Measurements from ENCODE around the gene SYT1. TPM values are rescaled to one million over a fixed set of nuclear protein-coding genes. Genes with fewer than 3 reads are reported as not detected.

Gene SYT1
- total RNA-seq, 4 donors from 2014 or later: 1.4 to 4.1 (median 1.8) TPM

DNA sequence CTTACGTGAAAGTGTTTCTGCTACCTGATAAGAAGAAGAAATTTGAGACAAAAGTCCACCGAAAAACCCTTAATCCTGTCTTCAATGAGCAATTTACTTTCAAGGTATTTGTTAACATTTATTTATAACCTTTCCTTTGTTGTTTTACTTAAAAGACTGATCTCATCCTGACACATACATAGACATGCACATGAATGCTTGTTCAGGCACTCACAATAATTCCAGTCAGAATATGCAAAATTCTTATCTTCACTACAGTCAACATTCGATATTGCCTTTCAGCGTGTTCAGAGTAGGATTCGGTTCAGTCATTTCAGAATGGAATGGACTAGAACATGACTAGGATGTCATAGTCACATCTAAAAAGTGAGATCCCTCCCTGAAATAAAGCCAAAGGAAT lies 431.6 kb downstream of the SYT1 start:
- TF ChIP-seq POLR2A (IDR thresholded peaks at IDR 0.05): no peak
- TF ChIP-seq, protein P1, sequence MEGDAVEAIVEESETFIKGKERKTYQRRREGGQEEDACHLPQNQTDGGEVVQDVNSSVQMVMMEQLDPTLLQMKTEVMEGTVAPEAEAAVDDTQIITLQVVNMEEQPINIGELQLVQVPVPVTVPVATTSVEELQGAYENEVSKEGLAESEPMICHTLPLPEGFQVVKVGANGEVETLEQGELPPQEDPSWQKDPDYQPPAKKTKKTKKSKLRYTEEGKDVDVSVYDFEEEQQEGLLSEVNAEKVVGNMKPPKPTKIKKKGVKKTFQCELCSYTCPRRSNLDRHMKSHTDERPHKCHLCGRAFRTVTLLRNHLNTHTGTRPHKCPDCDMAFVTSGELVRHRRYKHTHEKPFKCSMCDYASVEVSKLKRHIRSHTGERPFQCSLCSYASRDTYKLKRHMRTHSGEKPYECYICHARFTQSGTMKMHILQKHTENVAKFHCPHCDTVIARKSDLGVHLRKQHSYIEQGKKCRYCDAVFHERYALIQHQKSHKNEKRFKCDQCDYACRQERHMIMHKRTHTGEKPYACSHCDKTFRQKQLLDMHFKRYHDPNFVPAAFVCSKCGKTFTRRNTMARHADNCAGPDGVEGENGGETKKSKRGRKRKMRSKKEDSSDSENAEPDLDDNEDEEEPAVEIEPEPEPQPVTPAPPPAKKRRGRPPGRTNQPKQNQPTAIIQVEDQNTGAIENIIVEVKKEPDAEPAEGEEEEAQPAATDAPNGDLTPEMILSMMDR (IDR thresholded peaks at IDR 0.05): no peak
- no peak for DNase-seq
- no peak overlapping the region for H3K27ac ChIP-seq
- H3K27me3 ChIP-seq: no peaks in the 10 kb centered on the region
- H3K9me3 ChIP-seq: no peaks in the 10 kb centered on the region
- H3K4me1 ChIP-seq: no peaks in the 10 kb centered on the region
- no peak overlapping the region for H3K4me3 ChIP-seq
- H3K36me3 ChIP-seq: no peaks in the 10 kb centered on the region

DNA sequence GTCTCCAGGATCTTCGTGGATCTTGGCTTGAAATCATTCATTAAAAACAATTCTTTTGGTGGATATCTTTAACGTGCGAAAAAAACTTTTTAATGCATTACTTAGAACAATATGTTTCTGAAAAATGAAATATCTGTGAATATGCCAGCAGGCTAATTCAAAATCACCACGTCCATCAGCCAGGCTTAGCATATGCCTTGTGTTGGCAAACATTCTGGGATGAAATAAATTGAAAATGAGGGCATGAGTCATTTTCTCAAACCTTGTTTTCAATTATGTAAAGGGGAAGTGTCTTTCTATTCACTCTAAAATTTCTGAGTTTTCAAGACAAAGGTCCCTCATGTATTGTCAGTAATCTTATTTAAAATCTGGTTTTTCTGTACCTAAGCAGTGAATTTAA lies 432.3 kb downstream of the SYT1 start:
- Histone ChIP-seq H3K9me3 (no peaks in the 10 kb centered on the region), H3K4me3 (no peak overlapping the region), H3K36me3 (no peaks in the 10 kb centered on the region), H3K4me1 (no peaks in the 10 kb centered on the region), H3K27me3 (no peaks in the 10 kb centered on the region), H3K27ac (no peak overlapping the region)
- TF ChIP-seq POLR2A (IDR thresholded peaks at IDR 0.05): no peak
- TF ChIP-seq, protein P1 (IDR thresholded peaks at IDR 0.05): no peak
- no peak for DNase-seq

DNA sequence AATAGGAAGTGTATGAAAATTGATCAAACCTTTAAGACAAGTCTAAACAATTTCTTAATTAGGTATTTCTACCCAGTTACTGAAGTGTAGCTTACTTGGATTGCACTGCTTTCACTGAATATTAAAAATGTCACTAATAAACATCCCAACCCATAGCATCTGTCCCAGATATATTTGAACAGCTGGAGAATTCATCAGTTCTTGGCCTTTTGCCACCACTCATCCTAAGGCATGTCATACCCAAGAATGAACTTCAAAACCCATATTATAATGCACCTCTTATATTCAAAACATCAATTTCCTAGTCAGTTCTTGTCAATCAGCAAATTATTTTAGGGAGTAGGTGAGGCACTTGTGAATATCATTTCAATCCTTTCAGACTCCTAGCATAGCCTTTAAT lies 433.9 kb downstream of the SYT1 start:
- no peaks in the 10 kb centered on the region for H3K27me3 ChIP-seq
- H3K9me3 ChIP-seq: no peaks in the 10 kb centered on the region
- H3K27ac ChIP-seq: no peak overlapping the region
- H3K4me1 ChIP-seq: no peaks in the 10 kb centered on the region
- H3K36me3 ChIP-seq: no peaks in the 10 kb centered on the region
- TF ChIP-seq, protein P1 (IDR thresholded peaks at IDR 0.05): no peak
- TF ChIP-seq POLR2A (IDR thresholded peaks at IDR 0.05): no peak
- no peak overlapping the region for H3K4me3 ChIP-seq
- no peak for DNase-seq

DNA sequence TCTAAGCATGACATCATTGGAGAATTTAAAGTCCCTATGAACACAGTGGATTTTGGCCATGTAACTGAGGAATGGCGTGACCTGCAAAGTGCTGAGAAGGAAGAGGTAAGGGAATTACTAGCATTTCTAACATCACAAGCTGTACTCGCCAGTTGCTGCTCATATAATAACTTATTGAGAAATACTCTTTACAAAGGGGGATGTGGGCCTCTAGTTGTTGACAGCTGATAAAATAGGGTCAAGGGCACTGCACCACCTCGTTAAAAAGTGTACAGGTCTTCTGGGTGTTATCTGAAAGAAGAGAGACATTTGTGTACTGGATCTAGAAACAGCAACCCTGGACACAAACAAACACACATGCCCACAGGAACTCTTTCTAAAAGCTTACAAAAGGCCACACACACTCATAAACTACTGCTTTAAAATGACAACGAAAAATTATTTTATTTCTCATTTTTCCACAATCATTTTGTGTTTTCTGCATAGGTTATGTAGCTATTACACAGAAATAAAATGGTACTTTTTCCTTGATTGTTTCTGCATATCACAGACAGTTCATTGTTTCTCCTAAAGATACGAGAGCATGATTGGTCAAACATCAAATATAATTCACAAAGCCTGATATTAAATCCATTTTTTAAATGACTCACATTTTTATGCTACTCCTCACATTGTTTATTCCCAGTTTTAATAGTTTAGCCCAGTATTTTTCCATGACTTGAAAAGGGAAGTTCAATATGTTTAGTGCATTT lies 435.0 kb downstream of the SYT1 start:
- TF ChIP-seq POLR2A (IDR thresholded peaks at IDR 0.05): no peak
- TF ChIP-seq, protein P1 (IDR thresholded peaks at IDR 0.05): no peak

DNA sequence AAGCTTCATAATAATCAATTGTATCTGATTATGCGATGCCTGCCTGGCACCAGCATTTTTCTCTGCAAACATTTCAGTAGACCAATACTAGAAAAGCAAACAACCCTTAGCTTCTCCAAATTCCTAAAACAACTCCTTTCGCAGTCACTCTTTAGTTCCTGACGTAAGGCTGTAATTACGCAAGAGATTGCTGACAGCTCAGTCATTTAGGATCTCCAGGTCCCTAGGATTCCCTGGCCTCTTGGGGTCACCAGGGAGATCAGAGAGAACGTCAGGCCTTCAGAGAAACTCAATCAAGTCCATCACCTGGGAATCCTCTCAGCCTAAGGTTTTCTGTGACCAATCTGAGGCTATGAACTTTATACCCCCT lies 435.6 kb downstream of the SYT1 start:
- Histone ChIP-seq H3K27ac (no peak overlapping the region), H3K4me1 (no peaks in the 10 kb centered on the region), H3K9me3 (no peaks in the 10 kb centered on the region), H3K36me3 (no peaks in the 10 kb centered on the region), H3K27me3 (no peaks in the 10 kb centered on the region), H3K4me3 (no peak overlapping the region)
- no peak for DNase-seq
- no peak for TF ChIP-seq POLR2A (IDR thresholded peaks at IDR 0.05)
- TF ChIP-seq, protein P1 (IDR thresholded peaks at IDR 0.05): no peak

More for the DNA sequence above, 435.0 kb downstream of the SYT1 start:
- H3K36me3 ChIP-seq: no peaks in the 10 kb centered on the region
- no peaks in the 10 kb centered on the region for H3K27me3 ChIP-seq
- H3K4me1 ChIP-seq: no peaks in the 10 kb centered on the region
- no peaks in the 10 kb centered on the region for H3K9me3 ChIP-seq
- no peak for DNase-seq
- H3K27ac ChIP-seq: no peak overlapping the region
- no peak overlapping the region for H3K4me3 ChIP-seq

All from Peyer's patch (tissue), 4 donors.